GM12875 (cell line): ENCODE measurements around the gene ADAP2.

Experiments
- H3K4me3 ChIP-seq: one replicate; pipeline ENCODE4 v1.5.1; 2011; ENCODE audit warnings: low read depth, low read length, control low read depth
- TF ChIP-seq, protein P1 (sequence below): IDR thresholded peaks from 2 replicates; pipeline ENCODE4 v1.5.1; 2011; ENCODE audit warnings: low read depth, mild to moderate bottlenecking, control low read depth, inconsistent platforms, low read length, moderate library complexity, borderline replicate concordance; ENCODE audit not compliant: insufficient read depth

ADAP2 gene, protein sequence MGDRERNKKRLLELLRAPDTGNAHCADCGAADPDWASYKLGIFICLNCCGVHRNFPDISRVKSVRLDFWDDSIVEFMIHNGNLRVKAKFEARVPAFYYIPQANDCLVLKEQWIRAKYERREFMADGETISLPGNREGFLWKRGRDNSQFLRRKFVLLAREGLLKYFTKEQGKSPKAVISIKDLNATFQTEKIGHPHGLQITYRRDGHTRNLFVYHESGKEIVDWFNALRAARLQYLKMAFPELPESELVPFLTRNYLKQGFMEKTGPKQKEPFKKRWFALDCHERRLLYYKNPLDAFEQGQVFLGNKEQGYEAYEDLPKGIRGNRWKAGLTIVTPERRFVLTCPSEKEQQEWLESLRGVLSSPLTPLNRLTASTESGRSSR

DNA sequence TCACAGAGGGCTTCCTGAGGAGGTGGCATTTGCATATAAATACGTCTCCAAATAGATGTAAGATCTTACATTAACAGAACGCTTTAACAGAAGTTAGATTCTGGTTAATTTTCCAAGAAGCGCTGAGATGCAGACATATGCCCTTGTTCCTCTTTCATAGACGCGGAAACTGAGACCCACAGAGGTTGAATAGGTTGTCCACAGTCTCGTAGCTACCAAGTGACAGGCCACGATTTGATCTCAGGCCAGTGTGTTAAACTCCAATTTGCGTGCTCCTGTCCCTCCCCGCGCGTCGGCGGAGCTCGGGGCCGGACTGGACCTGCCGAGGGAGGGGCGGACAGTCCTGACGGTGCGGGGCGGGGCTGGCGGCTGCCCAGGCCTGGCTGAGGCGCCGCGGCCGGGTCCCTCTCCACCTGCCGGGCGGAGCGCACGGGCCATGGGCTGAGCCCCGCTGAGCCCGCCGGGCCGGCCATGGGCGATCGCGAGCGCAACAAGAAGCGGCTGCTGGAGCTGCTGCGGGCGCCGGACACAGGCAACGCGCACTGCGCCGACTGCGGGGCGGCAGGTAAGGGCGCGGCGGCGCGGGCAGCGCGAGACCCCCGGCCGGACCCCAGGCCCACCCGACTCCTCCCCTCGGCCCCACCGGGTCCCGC is at the start of gene ADAP2:
Gene ADAP2, plus strand, starts transcription at position 402 of the 653 bp plus-strand sequence. Its CDS starts 70 bp downstream, at position 472.
- TF ChIP-seq, protein P1, sequence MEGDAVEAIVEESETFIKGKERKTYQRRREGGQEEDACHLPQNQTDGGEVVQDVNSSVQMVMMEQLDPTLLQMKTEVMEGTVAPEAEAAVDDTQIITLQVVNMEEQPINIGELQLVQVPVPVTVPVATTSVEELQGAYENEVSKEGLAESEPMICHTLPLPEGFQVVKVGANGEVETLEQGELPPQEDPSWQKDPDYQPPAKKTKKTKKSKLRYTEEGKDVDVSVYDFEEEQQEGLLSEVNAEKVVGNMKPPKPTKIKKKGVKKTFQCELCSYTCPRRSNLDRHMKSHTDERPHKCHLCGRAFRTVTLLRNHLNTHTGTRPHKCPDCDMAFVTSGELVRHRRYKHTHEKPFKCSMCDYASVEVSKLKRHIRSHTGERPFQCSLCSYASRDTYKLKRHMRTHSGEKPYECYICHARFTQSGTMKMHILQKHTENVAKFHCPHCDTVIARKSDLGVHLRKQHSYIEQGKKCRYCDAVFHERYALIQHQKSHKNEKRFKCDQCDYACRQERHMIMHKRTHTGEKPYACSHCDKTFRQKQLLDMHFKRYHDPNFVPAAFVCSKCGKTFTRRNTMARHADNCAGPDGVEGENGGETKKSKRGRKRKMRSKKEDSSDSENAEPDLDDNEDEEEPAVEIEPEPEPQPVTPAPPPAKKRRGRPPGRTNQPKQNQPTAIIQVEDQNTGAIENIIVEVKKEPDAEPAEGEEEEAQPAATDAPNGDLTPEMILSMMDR: no peak
- peak within 1 kb of the TSS; percentile 45 for H3K4me3 ChIP-seq

DNA sequence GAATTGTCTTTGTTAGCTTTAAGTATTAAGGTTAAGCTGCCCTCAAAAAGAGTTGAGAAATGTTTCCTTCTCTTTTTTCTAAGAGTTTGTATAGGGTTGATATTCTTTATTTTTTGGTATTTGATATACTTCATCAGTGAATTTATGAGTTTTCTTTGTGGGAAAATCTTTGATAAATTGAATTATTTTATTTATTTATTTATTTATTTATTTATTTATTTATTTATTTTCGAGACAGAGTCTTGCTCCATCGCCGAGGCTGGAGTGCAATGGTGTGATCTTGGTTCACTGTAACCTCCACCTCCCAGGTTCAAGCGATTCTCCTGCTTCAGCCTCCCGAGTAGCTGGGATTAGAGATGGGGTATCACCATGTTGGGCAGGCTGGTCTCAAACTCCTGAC is 35.6 kb upstream of the ADAP2 start:
- TF ChIP-seq, protein P1: no peak
- no peak overlapping the region for H3K4me3 ChIP-seq

DNA sequence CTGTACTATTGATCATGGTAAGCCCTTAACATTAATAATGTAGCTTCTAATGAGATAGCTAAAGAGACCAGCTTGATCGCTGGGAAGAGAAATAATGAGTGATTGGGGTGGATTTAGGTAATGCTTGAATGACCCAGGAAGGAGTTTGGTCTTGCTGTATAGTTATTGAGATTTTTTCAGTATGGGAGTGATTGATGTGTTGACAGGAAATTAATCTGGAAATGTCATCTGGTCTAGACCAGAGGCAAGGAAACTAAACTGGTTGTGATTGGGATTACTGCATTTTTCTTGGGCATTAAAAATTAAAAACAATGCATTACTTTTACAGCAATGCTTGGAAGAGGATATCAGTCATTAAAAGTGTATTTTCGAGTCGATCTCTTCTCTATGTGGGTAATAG is 27.5 kb upstream of the ADAP2 start:
- no peak overlapping the region for H3K4me3 ChIP-seq
- TF ChIP-seq, protein P1: no peak

DNA sequence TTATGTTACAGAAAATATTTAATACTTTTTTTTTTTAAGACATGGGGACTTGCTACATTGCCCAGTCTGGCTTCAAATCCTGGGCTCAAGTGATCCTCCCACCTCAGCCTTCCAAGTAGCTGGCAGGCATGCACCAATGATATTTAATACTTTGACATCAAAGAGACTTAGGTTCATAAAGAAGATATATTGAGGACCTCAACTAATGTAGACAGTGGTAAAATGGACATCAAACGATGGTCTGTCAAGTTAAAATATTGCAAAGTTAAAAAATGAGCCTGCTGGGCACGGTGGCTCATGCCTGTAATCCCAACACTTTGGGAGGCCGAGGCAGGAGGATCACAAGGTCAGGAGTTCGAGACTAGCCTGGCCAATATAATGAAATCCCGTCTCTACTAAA is 24.4 kb upstream of the ADAP2 start:
- TF ChIP-seq, protein P1: no peak
- H3K4me3 ChIP-seq: no peak overlapping the region

DNA sequence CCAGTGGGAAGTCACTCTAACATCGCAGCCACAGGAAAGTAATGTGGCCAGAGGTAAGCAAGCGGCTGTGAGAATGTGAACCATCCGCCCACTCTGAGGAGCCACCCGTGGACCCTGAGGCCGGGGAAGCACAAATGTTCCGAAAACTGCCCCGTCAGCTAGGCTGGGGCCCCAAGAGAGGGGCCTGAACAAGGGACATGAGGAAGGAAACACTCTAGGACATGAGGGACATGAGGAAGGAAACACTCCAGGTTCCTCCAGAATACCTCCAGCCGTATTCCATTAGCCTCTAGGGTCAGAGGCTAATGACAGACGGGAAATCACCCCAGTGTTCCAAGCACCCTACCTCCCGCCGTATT is 16.0 kb upstream of the ADAP2 start:
- TF ChIP-seq, protein P1: no peak

DNA sequence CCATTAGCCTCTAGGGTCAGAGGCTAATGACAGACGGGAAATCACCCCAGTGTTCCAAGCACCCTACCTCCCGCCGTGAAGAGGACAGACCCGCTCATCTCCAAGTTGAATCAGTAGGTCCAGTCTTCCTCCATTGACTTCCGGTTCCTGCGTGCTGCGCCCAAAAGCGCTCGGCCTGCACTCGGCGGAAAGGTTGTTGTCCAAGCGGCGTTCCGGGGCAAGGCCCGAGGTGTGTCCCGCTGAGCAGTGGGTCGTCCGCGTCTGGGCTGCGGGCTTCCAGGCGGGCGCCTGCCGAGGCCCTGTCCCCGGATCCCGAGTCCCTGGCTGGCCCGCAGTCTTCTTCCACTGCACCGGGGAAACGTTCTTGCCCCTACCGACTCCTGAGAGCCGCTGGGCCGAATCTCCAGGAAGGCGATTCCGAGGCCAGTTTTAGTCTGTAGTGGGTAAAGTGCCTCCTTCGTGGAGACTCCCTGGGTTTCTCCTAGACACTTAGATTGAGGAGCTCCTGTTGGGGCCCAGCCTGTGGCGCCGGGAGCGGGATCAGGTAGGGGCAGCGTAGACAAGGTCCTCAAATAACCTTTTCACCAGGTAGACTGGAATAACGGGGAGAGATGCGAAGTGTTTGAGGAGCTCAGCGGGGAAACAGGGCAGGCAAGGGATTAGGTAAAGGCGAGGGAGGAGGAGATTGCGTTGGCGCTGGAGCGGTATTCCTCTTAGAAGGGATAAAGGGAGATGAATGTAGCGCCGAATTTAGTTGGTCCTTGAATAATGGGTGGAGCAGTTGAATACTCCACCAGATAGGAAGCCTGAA is 15.4 kb upstream of the ADAP2 start, which contains the start of gene TEFM:
Gene TEFM, minus strand, starts transcription at position 138 of the 811 bp plus-strand sequence. Its CDS starts 40 bp downstream, at position 98.
- H3K4me3 ChIP-seq: peak within 1 kb of the TSS; percentile 86
- TF ChIP-seq, protein P1: no peak

More for the DNA sequence above, 16.0 kb upstream of the ADAP2 start:
- H3K4me3 ChIP-seq: peak overlapping the region; percentile 86
